ENCODE measurements around the gene BAD. TPM values are rescaled to one million over a fixed set of nuclear protein-coding genes. Genes with fewer than 3 reads are reported as not detected.

The BAD gene
- total RNA-seq, 1 experiment from 2014 or later, result 50.5 TPM

DNA sequence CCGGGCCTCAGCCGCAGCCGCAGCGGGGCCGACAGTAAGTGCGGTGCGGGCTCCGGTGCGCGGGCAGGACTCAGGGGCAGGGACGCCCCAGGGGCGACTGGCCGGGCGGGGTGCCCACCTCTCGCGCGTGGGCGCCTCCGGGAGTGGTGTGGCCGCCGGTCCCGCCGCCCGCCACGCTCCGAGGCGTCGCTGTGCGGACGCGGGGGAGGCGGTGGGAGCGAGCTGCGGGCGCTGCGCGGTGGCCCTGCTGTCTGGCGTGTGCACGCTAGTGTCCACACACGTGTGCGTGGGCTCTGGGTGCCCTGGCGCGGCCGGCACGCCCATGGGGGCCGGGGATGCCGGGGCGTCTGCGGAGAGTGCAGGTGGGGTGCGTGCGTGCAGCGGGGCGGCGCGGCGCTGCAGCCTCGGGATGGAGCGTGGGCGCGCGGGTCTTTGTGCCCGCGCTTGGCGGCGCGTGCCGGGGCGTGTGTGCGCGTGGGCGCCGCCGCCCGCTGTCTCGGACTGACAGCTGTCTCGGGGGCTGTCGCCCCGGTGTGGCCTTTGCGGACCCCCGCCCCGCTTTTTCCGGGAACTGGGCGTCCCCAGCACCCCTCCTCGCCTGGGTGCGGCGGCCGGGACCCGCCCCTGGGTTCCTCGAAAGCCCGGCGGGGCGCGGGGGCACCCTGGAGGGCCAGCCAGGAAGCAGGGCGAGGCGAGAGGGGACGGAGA lies 7.4 kb upstream of the BAD start:
- Mint-ChIP-seq H3K27ac (ENCODE audit: unreplicated experiment) (no peak overlapping the region), H3K9me3 (ENCODE audit: unreplicated experiment) (no peaks in the 10 kb centered on the region), H3K27me3 (ENCODE audit: insufficient read depth, unreplicated experiment) (peaks cover 14% of the 10 kb centered on the region), H3K36me3 (ENCODE audit: insufficient read depth, unreplicated experiment) (peaks cover 3% of the 10 kb centered on the region), H3K4me1 (ENCODE audit: low read depth, unreplicated experiment) (peaks cover under 1% of the 10 kb centered on the region), H3K4me3 (ENCODE audit: unreplicated experiment) (peak overlapping the region; percentile 70)
- intact Hi-C loops (cut with micrococcal nuclease; ENCODE audit: unreplicated experiment), result no loop called here
- POLR2A ChIA-PET, result no interaction called here
- H3K36me3 ChIP-seq (ENCODE audit: control insufficient read depth, insufficient read depth, low read length), result no peaks in the 10 kb centered on the region
- DNase-seq, result no peak
- no peaks in the 10 kb centered on the region for H3K9me3 ChIP-seq
- peaks cover 2% of the 10 kb centered on the region; the same call in 1 of the 2 replicates for H3K27me3 ChIP-seq (replicated peaks; ENCODE audit: control insufficient read depth, insufficient read depth, low read length)
- TF ChIP-seq, protein P1, sequence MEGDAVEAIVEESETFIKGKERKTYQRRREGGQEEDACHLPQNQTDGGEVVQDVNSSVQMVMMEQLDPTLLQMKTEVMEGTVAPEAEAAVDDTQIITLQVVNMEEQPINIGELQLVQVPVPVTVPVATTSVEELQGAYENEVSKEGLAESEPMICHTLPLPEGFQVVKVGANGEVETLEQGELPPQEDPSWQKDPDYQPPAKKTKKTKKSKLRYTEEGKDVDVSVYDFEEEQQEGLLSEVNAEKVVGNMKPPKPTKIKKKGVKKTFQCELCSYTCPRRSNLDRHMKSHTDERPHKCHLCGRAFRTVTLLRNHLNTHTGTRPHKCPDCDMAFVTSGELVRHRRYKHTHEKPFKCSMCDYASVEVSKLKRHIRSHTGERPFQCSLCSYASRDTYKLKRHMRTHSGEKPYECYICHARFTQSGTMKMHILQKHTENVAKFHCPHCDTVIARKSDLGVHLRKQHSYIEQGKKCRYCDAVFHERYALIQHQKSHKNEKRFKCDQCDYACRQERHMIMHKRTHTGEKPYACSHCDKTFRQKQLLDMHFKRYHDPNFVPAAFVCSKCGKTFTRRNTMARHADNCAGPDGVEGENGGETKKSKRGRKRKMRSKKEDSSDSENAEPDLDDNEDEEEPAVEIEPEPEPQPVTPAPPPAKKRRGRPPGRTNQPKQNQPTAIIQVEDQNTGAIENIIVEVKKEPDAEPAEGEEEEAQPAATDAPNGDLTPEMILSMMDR (IDR thresholded peaks at IDR 0.05; ENCODE audit: insufficient read depth in 1 of 2, low read depth in 1 of 2, low read length in 1 of 2, severe bottlenecking in 1 of 2, unreplicated experiment in 1 of 2), result no peak
- CTCF ChIA-PET, result interaction anchor here (0.7 to 1.2 kb wide), 2 partner anchors 13 to 47 kb away, joined by 3 to 5 read pairs; no protein-coding TSS in a partner anchor
- peaks cover 7% of the 10 kb centered on the region; the same call in 1 of the 2 replicates for H3K4me1 ChIP-seq
- H3K4me3 ChIP-seq (ENCODE audit: low read depth, low read length), result peak overlapping the region; percentile 26
- BruUV-seq (replicated peaks), result no TSS peak

GRCh38 chr11:64291262-64291751 lies 6.8 kb upstream of the BAD start, which contains the start of gene KCNK4:
KCNK4 (plus strand) TSS chr11:64291302; CDS start chr11:64293019, 1,717 bp downstream.
- POLR2A ChIA-PET, result no interaction called here

More at GRCh38 chr11:64291262-64291751, 6.8 kb upstream of the BAD start, which contains the start of gene KCNK4:
- Histone ChIP-seq H3K9me3 (no peaks in the 10 kb centered on the region), H3K36me3 (ENCODE audit: control insufficient read depth, insufficient read depth, low read length) (no peaks in the 10 kb centered on the region), H3K4me1 (peaks cover 8% of the 10 kb centered on the region), H3K27me3 (replicated peaks; ENCODE audit: control insufficient read depth, insufficient read depth, low read length) (peaks cover 2% of the 10 kb centered on the region; the same call in 1 of the 2 replicates), H3K4me3 (ENCODE audit: low read depth, low read length) (peak within 1 kb of the TSS; percentile 26)
- intact Hi-C loops (cut with micrococcal nuclease; ENCODE audit: unreplicated experiment), result no loop called here
- H3K27me3 Mint-ChIP-seq (ENCODE audit: insufficient read depth, unreplicated experiment), result peaks cover 14% of the 10 kb centered on the region
- peak within 1 kb of the TSS; percentile 65 for H3K4me3 Mint-ChIP-seq (ENCODE audit: unreplicated experiment)
- no peak within 1 kb of the TSS for H3K27ac Mint-ChIP-seq (ENCODE audit: unreplicated experiment)
- H3K9me3 Mint-ChIP-seq (ENCODE audit: unreplicated experiment), result no peaks in the 10 kb centered on the region
- TF ChIP-seq, protein P1 (IDR thresholded peaks at IDR 0.05; ENCODE audit: insufficient read depth in 1 of 2, low read depth in 1 of 2, low read length in 1 of 2, severe bottlenecking in 1 of 2, unreplicated experiment in 1 of 2), result no peak
- CTCF ChIA-PET, result no interaction called here
- peaks cover 9% of the 10 kb centered on the region for H3K36me3 Mint-ChIP-seq (ENCODE audit: insufficient read depth, unreplicated experiment)
- peaks cover 7% of the 10 kb centered on the region for H3K4me1 Mint-ChIP-seq (ENCODE audit: low read depth, unreplicated experiment)
- no TSS peak for BruUV-seq (replicated peaks)
- no peak for DNase-seq

Measured in Caco-2 (cell line).